GM19193 (cell line): ENCODE data around the gene HOXD3.

ENCODE experiments used
- POLR2A ChIP-seq: IDR thresholded peaks from 4 replicates; pipeline ENCODE4 v1.6.1; 2011; ENCODE audit not compliant: insufficient read depth, insufficient read length; ENCODE audit errors: extremely low read depth

HOXD3 gene

DNA sequence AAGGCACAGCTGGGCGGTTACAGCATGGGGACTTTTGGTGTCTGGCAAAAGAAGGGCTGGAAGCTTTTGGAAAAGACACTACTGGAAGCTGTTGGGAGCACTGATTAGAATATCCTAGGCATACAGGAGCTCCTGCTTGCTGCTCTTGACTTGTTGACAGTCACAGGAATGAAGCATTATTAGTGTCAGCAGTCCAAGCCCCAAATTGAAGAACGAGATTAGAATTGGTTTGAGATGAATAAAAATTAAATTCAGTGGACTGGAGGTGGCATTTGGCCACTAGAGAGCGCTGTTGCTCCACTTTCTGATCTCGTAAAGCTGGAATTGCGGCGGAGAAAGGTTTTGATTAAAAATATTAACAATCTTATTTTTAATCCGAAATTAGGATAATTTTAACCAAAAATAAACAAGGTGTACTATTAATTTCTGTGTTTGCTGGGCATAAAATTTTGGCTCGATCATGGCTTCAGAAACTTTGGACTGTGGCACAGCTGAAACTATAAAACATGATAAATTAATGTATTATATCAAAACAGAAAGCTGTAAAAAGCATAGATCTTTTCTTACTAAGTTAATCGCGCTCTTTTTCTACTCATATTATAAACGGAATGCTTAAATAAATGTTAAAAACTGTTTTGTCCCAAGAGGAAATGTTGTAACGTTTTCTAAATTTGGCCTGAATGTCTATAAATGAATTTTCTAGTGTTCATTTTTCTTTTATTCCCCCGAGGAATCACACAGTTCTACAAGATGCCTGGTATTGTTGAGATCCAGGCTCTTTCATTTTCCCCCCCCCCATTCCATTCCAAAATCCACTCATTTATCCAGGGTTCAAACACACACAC lies 30.0 kb upstream of the HOXD3 start:
- no peak for TF ChIP-seq POLR2A

DNA sequence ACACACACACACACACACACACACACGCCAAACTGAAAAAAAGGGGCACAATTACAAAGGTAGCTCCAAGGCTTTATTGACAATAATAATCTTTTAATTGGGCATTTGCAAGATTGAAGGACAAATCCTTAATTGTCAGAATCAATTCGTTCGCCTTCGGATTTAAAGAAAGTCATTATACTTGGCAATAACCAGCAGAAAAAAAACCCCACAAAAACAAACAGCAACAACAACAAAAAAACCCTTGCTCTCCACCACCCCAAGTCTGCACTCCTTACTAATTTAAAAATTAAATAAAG lies 29.4 kb upstream of the HOXD3 start:
- TF ChIP-seq POLR2A = no peak

GRCh38 chr2:176128172-176128981 lies 28.7 kb upstream of the HOXD3 start:
- TF ChIP-seq POLR2A = no peak

- no peak for TF ChIP-seq POLR2A
Observed at GRCh38 chr2:176128982-176129796, 27.9 kb upstream of the HOXD3 start, which contains the start of gene HOXD8. HOXD8 (plus strand) TSS chr2:176129705; CDS start chr2:176130367, 662 bp downstream.

DNA sequence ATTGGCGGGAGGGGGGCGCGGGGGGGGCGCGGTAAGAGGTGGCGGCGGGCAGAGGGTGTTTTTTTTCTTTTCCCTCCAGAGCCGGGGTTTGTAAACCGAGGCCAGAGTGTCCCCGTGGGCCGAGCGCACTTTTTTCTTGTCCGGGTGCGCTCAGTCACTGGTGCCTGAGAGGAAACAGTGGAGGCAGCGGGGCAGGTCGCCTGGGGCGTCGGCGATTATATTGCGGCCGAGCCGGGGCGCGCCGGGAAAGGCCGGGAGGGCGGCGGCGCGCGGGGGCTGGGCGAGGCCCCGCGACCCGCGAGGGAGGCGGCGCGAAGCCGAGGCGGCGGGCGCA lies 27.3 kb upstream of the HOXD3 start:
- no peak for TF ChIP-seq POLR2A

DNA sequence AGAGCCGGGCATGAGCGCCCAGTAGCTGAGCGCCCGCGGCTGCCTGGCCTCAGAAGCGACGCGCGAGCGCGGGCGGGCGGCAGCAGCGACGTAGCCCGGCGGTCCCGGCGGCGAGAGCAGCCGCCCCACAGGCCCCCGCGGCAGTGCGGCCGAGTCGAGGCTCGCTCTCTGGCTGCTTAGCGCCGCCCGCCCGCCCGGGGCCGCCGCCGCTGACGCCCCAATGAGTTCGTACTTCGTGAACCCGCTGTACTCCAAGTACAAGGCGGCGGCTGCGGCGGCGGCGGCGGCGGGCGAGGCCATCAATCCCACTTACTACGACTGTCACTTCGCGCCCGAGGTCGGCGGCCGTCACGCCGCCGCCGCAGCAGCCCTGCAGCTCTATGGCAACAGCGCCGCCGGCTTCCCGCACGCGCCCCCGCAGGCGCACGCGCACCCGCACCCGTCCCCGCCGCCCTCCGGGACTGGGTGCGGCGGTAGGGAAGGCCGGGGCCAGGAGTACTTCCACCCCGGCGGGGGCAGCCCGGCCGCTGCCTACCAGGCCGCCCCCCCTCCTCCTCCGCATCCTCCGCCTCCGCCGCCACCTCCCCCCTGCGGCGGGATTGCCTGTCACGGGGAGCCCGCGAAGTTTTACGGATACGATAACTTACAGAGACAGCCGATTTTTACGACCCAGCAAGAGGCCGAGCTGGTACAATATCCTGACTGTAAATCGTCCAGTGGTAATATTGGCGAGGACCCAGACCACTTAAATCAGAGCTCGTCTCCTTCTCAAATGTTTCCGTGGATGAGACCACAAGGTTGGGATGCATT lies 26.8 kb upstream of the HOXD3 start:
- no peak for TF ChIP-seq POLR2A

GRCh38 chr2:176130957-176131847 lies 25.9 kb upstream of the HOXD3 start:
- TF ChIP-seq POLR2A = no peak

DNA sequence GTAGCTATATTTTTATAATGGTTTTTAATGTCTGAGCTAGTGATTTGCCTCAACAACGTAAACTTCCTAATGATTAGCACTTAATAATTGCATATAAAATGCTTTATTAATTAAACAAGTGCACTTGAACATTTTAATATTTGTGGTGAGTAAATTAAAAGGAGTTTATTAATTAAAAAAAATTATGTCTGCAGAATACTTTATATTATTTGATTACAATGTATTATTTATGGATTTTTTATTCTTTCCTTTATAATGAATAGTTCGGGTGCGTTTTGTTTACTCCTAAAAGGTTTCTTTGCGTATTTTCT lies 25.3 kb upstream of the HOXD3 start:
- no peak for TF ChIP-seq POLR2A

DNA sequence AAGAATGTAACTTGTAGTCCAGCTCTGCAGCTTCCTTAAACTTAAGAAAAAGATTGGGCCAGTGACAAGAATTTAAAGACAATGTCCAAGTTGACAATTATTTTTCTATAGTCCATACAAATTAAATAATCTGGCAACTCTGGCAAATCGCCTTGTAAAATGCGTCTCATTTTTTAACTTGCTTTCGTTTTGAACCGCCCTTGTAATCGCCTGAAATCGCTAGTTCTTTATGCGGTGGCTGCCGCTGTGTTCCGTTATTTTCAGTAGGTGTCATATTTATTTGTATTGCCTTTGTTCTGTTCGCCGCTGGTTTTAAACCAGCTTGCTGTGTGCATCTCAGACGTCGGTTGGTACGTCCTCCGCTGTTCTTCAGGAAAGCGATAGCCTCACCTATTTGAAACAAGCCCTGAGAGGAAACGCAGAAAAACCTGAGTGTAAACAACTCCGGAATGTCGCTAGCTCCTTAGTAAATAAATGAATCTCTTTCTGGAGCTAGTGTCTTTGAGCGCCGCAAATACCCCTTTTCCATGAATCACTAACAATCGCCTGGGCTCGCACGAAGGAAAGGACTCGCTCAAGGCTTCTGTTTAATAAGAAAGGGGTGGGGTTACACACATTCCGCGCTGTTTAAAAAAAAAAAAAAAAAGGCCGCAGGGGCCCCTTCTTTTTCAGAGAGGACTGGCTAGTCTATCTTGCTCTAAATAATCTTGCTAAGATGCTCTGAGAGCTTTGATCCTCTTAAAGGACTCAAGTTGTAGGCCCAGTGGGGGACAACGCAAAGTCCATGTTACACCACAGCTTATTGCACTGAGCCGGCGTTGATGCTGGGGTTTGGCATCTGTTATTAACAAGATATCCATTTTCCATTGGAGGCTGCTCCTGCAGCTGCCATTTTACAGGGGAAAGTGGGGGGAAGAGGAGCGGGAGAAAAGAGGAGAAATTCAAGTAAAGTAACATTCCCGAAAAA lies 24.6 kb upstream of the HOXD3 start:
- no peak for TF ChIP-seq POLR2A

GRCh38 chr2:176133389-176133788 lies 23.7 kb upstream of the HOXD3 start:
- TF ChIP-seq POLR2A = no peak

- no peak for TF ChIP-seq POLR2A
Observed at GRCh38 chr2:176134035-176134434, 23.1 kb upstream of the HOXD3 start.

- no peak for TF ChIP-seq POLR2A
Observed at GRCh38 chr2:176135035-176135440, 22.1 kb upstream of the HOXD3 start.
